HG02885 (cell line): ENCODE data around the gene FGFRL1.
"Not testable (repeated sequence)": the region's sequence is repeated elsewhere in the genome, so short reads cannot be mapped to it uniquely, and the experiment has no call there.

Source experiments
- ATAC-seq: cut with Tn5 transposase; IDR thresholded peaks from one replicate; pipeline ENCODE4 v1.9.1; 2021; ENCODE audit warnings: mild to moderate bottlenecking; ENCODE audit not compliant: unreplicated experiment, poor library complexity

The FGFRL1 gene

DNA sequence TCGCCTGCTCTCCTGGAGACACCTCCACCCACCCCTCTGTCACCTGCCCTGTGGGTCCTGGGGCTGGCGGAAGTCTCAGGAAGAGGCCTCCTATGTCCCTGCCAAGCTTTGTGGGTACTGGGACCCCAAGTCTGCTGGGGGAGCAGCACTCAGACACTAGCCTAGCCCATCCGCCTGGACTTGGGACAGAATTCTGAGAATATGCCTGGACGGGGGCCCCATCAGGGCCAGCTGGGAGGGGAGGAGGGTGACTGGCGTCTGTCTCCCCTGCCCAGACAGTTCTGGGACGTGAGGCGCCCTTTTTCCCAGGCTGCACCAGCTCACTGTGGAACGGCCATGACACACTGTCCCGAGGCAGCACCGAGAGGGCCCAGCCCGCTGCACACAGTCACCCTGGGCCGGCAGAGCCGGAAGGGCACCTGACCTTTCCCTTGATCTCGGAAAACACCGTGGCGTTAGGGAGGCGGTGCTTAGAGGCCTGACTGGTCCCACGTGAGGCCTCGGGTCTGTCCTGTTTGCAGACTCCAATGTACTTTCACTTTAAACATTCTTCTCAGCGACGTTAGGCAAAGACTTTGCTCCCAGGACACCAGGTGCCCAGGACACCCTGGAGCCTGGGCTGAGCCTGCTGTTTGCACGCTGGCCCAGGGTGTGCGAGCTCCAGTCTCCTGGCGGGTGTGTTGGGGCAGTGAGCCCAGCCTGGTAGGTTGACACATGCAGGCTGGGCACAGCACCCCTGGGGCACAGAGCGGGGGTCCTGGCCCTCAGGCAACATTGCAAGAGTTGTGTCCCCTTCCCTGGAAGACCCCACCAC, 18.9 kb upstream of the FGFRL1 start:
- ATAC-seq, result no peak

- ATAC-seq, result no peak
These were observed 18.1 kb upstream of the FGFRL1 start, which contains the start of gene SLC26A1 for GRCh38 chr4:993111-994029. TSS of gene SLC26A1 (minus strand) at chr4:993404. CDS start at chr4:991703, 1,701 bp downstream.

DNA sequence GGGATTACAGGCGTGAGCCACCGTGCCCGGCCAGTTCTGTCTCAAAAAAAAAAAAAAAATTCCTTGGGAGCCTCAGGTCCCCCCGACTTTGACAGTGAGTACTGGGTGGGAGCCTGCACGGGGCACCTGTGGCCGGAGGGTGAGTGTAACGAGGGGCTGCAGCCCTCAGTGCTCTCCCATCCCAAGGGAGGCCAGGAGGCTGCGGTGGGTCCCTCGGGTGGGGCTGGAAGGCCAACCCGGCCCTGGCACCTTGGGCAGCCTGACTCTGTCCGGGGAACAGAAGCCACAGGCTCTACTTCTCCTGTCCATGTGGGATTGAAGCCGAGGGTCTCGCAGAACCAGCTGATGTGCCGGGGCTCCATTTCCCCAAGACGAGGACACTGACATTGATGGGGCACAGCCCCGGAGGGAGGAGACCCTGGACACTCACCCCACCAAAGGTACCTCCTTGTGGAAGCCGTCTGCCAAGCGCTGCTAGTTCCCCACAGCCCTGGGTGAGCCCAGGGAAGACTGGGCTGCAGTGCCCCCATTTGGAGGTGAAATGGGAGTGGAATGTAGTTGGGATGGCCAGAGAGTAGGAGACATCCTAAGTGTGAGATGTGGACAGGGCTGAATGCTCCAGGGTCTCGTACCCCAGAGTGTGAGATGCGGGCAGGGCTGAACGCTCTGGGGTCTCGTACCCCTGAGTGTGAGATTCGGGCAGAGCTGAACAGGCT, 16.0 kb upstream of the FGFRL1 start:
- ATAC-seq, result no peak

DNA sequence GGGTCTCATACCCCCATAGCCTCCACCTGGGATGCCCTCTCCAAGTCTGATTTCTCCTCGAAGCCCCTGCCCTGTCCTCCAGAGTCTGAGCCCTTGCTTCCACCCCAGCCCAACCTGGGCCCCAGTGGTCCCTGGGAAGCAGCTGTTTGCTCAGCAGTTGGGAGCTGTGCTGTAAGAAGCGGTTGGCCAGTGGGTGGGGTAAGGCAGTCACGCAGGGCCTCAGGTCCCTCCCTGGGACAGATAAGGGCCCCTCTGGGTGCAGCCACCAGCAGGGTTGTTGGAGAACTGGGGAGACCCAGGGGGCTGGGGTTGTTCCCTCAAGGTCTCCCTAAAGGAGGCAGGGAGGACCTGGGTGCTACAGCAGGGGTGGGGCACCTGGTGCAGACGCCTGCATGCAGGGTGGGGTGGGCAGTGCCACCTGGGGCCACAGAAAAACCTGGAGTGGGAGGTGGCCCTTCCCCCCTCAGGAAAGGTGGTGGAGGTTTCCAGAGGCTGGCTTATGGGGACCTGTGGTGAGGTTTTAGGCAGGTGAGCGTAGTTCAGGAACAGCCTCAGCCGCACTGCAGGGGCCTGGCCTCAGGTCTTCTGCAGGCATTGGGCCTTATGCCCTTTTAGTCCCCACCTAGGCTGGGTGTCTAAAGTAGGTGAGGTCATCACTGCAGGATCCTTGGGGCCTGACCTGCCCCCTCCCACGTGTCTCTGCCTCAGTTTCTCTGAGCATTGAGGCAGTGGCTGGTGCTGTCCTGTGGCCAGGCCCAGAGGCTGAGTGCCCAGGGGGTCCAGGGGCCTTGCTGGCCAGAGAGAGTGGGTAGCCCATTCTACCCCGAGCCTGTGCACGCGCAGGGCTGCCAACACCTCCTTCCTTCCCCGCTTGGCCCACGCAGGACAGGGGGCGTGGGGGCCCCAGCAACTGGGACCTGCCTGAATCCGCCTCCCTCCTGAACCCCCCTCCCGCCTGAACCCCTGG, 15.1 kb upstream of the FGFRL1 start:
- no peak for ATAC-seq

DNA sequence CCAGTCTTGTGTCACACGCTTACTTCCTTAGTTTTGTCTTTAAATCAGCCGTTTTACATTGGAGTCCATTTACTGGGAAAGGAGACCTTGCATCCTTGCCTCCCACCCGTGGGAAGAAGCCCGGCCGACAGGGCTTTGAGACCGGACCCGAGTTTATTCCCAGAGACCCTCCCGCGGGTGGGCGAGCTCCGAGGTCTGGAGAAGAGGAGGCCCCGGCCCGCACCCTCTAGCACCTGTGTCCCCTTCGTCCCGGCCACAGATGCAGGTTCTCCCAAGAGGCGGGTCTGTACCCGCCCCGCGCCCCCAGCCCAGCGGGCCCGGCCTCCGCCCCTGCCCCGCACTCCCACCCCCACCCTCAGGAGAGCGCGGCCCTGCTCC, 14.4 kb upstream of the FGFRL1 start:
- no peak for ATAC-seq

DNA sequence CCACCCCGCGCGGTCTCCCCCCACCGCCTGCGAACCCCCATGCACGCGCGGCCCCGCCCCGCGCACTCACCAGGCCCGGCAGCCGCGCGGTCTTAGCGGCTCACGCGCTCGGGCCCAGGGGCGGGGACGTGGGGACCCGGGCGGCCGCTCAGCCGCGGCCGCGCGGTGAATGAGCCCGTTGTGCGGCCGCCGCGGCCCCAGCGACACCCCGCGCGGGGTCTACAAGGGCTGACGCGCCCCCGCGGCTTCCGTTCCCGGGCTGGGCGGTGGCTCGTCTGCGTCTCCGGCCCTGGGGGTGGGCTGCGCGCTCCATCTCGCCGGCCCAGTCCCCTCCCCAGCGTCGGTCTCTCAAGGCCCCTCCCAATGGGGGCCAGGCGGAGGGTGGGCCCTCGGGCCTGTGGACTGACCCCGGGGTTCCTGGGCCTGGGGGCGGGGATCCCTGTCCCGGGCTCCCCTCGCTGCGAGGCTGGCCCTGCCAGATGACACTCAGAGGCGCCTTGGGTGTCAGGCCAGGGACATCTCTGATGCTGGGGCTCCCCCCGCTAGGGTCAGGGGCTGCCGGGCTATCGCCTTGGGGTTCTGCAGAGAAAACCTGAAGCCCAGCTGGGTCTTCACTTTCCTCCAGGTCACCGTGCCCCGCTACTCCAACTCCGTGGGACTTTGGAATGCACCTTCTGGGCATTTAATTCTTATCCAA, 13.9 kb upstream of the FGFRL1 start:
- no peak for ATAC-seq

GRCh38 chr4:998096-998691, 13.2 kb upstream of the FGFRL1 start:
- no peak for ATAC-seq

DNA sequence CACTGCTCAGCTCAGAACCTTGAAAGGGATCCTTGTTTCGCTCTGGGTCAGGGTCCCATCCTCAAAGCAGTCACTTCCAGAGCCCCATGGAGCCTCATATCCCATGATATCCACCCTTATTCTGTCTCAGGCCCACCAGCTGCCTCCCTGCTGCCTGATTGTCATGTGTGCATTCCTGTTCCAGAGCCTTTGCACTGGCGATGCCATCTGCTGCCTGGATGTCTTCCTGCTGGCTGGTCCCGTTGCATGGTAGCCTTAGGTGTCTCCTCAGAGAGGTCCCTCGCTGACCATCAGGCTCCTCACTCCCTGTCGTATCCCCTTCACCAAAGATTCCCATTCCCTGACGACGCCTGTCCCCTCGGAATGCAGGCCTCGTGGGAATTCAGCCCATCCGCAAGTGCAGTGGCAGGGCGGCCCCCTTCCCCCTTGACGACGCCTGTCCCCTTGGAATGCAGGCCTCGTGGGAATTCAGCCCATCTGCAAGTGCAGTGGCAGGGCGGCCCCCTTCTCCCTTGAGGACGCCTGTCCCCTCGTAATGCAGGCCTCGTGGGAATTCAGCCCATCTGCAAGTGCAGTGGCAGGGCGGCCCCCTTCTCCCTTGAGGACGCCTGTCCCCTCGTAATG, 12.1 kb upstream of the FGFRL1 start:
- ATAC-seq, result not testable (repeated sequence)

DNA sequence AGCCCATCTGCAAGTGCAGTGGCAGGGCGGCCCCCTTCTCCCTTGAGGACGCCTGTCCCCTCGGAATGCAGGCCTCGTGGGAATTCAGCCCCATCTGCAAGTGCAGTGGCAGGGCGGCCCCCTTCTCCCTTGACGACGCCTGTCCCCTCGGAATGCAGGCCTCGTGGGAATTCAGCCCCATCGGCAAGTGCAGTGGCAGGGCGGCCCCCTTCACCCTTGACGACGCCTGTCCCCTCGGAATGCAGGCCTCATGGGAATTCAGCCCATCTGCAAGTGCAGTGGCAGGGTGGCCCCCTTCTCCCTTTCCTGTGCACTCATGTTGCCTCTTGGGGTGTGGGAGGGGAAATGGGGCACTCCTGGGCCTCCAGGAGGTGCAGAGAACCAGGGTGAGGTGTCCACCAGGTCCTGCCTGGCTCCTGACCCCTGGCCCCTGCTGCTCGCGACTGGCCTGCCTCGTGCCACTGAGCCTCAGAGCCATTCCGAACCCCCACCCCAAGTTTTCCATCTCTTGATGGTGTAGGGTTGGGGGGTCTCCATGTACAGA, 11.5 kb upstream of the FGFRL1 start:
- ATAC-seq, result no peak

DNA sequence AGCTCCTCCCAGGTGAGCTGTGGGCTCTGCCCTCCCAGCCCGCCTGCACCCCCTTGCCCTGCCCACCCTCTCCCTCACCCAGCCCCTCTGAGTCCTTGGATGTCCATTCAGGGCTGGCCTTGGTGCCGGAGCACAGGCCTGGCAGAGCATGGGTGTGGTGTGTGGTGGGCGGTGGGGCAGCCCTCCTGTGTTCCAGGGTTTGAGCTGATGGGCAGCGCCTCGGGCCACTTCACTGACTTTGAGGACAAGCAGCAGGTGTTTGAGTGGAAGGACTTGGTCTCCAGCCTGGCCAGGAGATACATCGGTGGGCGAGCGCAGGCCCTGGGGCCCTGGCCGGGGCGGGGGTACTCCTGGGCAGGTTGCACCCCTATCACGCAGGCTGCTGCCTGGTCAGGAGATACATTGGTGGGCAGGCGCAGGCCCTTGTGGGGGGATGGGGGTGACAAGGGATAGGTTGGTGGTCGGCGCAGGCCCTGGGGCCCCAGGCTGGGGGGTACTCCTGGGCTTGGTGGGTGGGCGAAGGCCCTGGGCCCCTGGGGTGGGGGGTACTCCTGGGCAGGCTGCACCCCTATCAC, 10.7 kb upstream of the FGFRL1 start:
- no peak for ATAC-seq

DNA sequence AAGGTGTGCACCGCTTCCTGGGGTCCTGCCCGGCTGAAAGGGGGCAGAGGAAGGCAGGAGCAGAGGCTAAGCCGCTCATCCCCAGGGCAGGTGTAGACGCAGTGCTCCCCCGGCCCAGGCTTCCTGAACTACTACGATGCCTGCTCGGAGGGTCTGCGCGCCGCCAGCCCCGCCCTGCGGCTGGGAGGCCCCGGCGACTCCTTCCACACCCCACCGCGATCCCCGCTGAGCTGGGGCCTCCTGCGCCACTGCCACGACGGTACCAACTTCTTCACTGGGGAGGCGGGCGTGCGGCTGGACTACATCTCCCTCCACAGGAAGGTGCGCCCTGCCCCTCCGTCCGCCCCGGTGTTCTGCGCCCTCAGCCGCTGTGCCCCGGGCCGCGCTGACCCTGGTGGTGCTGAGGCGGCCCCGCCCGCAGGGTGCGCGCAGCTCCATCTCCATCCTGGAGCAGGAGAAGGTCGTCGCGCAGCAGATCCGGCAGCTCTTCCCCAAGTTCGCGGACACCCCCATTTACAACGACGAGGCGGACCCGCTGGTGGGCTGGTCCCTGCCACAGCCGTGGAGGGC, 9.8 kb upstream of the FGFRL1 start:
- ATAC-seq, result no peak

GRCh38 chr4:1002131-1002630, 9.2 kb upstream of the FGFRL1 start:
- ATAC-seq, result no peak

DNA sequence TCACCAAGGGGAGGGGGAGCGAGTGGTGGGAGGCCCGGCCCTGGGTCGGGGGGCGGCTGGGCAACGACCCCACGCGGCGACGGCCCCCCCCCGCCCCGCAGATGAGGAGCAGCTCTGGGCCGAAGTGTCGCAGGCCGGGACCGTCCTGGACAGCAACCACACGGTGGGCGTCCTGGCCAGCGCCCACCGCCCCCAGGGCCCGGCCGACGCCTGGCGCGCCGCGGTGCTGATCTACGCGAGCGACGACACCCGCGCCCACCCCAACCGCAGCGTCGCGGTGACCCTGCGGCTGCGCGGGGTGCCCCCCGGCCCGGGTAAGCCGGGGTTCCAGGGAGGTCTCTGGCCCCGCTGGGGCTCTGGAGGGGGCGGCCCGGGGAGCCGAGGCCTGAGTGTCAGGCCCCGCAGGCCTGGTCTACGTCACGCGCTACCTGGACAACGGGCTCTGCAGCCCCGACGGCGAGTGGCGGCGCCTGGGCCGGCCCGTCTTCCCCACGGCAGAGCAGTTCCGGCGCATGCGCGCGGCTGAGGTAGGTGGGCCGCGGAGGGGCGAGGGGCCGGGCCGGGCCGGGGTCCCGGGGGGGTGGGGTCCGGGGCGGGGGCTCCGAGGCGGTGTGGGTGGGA, 8.7 kb upstream of the FGFRL1 start:
- no peak for ATAC-seq

GRCh38 chr4:1003271-1004070, 8.0 kb upstream of the FGFRL1 start:
- no peak for ATAC-seq

DNA sequence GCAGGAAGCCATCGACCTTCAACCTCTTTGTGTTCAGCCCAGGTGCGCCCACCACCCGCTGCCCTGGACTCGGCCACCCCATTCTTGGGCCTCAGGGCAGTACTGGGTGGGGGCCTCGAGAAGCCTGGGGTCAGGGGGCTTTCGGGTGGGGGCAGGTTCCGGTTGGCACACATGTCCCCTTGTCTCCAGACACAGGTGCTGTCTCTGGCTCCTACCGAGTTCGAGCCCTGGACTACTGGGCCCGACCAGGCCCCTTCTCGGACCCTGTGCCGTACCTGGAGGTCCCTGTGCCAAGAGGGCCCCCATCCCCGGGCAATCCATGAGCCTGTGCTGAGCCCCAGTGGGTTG, 7.4 kb upstream of the FGFRL1 start:
- ATAC-seq, result no peak
